GM12801 (cell line): ENCODE data around the gene LRCH3.

Source experiments
- TF ChIP-seq, protein P1 (sequence below): IDR thresholded peaks from one replicate; pipeline ENCODE4 v1.5.1; 2011; ENCODE audit warnings: control low read depth; ENCODE audit not compliant: insufficient read length; ENCODE audit errors: extremely low read depth

Gene LRCH3

DNA sequence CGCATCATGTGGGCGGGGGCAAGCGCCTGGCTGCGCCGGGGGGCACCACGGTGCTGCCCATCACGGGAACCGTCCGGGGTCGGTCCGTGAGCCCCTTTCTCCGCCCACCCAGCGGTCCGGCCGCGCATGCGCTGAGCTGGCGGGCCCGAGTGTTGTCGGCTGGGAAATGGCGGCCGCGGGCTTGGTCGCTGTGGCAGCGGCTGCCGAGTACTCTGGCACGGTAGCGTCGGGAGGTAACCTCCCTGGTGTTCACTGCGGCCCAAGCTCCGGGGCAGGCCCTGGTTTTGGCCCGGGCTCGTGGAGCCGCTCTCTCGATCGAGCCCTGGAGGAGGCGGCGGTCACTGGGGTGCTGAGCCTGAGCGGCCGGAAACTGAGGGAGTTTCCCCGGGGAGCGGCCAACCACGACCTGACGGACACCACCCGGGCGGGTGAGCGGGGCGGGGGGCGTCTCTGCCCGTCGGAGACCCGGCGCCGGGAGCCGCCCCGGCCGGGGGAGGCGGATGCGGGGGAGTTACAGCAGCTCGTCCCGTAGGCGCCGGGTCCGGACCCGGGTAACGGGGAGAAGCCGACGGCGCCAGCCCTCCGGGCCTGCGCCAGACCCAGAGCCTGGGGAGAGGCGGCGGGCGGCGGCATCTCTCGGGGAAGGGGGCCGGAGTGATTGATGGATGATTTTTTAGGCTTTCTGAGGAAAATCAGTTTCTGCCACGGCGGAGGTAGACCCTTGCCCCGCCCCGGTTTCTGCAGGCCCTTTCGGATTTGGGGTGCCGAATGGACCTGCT, at the start of gene LRCH3:
LRCH3 (plus strand) TSS at position 142 of the 779 bp plus-strand sequence; CDS start at position 167, 25 bp downstream.
- TF ChIP-seq, protein P1, sequence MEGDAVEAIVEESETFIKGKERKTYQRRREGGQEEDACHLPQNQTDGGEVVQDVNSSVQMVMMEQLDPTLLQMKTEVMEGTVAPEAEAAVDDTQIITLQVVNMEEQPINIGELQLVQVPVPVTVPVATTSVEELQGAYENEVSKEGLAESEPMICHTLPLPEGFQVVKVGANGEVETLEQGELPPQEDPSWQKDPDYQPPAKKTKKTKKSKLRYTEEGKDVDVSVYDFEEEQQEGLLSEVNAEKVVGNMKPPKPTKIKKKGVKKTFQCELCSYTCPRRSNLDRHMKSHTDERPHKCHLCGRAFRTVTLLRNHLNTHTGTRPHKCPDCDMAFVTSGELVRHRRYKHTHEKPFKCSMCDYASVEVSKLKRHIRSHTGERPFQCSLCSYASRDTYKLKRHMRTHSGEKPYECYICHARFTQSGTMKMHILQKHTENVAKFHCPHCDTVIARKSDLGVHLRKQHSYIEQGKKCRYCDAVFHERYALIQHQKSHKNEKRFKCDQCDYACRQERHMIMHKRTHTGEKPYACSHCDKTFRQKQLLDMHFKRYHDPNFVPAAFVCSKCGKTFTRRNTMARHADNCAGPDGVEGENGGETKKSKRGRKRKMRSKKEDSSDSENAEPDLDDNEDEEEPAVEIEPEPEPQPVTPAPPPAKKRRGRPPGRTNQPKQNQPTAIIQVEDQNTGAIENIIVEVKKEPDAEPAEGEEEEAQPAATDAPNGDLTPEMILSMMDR = no peak

GRCh38 chr3:197742787-197743186, 48.3 kb upstream of the LRCH3 start:
- TF ChIP-seq, protein P1 = no peak

DNA sequence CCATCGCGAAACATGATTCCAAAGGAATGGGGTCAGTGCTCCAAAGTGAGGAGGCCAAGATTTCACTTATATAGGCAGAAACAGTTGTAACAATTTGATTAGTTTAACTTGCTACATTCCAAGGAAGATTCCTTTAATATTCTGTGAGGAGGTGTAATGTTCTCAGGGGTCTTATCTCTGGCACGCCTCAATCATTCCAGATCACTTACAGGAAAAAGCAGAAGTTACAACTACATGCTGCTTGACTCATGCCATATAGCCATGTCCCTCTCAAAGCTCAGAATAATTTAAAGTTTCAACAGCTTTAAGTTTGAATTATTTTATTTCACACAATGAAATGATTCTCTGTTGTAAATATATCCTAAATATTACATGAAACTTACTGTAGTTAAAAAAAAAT, 44.8 kb upstream of the LRCH3 start:
- TF ChIP-seq, protein P1 = no peak

DNA sequence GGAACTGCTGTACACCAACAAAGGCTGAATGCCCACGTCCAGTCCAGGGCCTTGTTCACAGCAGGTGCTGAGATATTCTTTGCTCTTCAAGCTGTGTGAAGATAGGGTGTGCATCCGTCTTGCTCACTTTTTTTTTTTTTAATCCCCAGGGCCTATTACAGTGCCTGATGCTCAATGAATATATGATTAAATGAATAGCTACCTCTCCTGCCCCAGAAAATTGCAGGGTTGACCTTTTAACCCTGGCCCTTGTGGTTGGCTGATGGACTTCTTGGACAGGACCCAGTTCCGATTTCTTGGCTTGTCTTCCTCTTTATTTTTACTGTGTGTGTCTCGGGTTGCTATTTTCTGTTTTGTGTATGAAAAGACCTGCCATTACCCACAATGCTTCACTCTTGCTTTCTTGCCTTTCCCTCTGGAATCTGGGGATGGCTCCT, 44.2 kb upstream of the LRCH3 start:
- TF ChIP-seq, protein P1 = no peak

- TF ChIP-seq, protein P1 = no peak
These were observed 42.3 kb upstream of the LRCH3 start for GRCh38 chr3:197748597-197749314.

DNA sequence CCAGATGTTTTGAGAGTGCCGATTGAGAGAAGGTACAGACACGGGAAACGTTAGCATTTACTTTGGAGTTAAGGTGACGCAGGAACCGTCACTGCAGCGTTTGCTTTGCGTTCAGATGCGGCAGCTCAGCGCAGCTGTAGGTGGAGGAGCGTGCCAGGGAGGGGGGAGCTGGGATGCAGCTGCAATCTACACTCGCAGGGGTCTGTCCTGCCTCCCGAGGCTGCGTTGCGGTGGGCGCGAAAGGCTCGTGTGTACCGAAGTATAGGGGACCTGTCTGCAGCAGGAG, 41.8 kb upstream of the LRCH3 start:
- TF ChIP-seq, protein P1 = no peak

GRCh38 chr3:197749601-197750395, 41.3 kb upstream of the LRCH3 start, which contains the start of gene FYTTD1:
TSS of gene FYTTD1 (plus strand) at chr3:197749883. CDS start at chr3:197749972, 89 bp downstream.
- TF ChIP-seq, protein P1 = no peak
